H1 (cell line): ENCODE data around the gene NENF. TPM values are rescaled to one million over a fixed set of nuclear protein-coding genes. Genes with fewer than 3 reads are reported as not detected.

ENCODE experiments used
- BACH1 ChIP-seq: IDR thresholded peaks from 2 replicates; pipeline ENCODE4 v1.6.1; 2012; ENCODE audit warnings: low read length, improper control_type of control experiment
- CBX5 ChIP-seq: fragments of 300-800, 300-1000 bp; sonication (generic); IDR thresholded peaks from 2 replicates; pipeline ENCODE4 v1.7.1; 2016; ENCODE audit warnings: antibody characterized with exemption, low read length, low read depth
- GTF2F1 ChIP-seq: IDR thresholded peaks from 2 replicates; pipeline ENCODE4 v1.6.1; 2012; ENCODE audit warnings: low read depth, low read length, improper control_type of control experiment, borderline replicate concordance
- SP2 ChIP-seq: IDR thresholded peaks from 2 replicates; pipeline ENCODE4 v1.6.1; 2012; ENCODE audit warnings: mild to moderate bottlenecking, low read length, inconsistent platforms
- SUZ12 ChIP-seq: fragments of 200-600 bp; sonication (generic); IDR thresholded peaks from 2 replicates; pipeline ENCODE4 v1.6.1; 2012; ENCODE audit warnings: mild to moderate bottlenecking, inconsistent platforms, low read length, moderate library complexity, mixed read lengths
- polyA plus RNA-seq, 7 experiments: library from polyadenylated mRNA; depleted of rRNA in 3 of 7; stranded (reverse) in 5 of 7; unstranded in 2 of 7; fragments of >200 nt in 5 of 7; fragments of 200-250 nt in 2 of 7; gene quantifications; 1 replicate in 5 of 7; 2 replicates in 1 of 7; 4 replicates in 1 of 7; pipeline versions ENCODE4 v1.2.1 to v1.2.3, GENCODE V29; 2011 to 2013; ENCODE audit warnings: missing spikeins in 2 of 7, mixed read lengths in 2 of 7
- total RNA-seq: library from RNA; stranded (reverse); fragmentation: NEBNext Ultra II Directional; extraction: Animal tissue kit (Norgen Biotek cat#: 25700); gene quantifications from 2 replicates; pipeline ENCODE4 v1.2.1, GENCODE V29; 2021
- TF ChIP-seq, protein P1 (sequence below): IDR thresholded peaks from 2 replicates; pipeline ENCODE4 v1.6.1; 2011; ENCODE audit warnings: low read depth, mild to moderate bottlenecking, low read length; ENCODE audit not compliant: insufficient read depth
- TF ChIP-seq, protein P2 (sequence below): IDR thresholded peaks from 2 replicates; pipeline ENCODE4 v1.6.1; 2012; ENCODE audit warnings: low read length, inconsistent platforms

The NENF gene
- total and polyA plus RNA-seq, 2 of the 8 experiments (the other 6 are each of a cell fraction or from before 2014, with no cell fraction given) = 27.0 to 28.0 TPM

DNA sequence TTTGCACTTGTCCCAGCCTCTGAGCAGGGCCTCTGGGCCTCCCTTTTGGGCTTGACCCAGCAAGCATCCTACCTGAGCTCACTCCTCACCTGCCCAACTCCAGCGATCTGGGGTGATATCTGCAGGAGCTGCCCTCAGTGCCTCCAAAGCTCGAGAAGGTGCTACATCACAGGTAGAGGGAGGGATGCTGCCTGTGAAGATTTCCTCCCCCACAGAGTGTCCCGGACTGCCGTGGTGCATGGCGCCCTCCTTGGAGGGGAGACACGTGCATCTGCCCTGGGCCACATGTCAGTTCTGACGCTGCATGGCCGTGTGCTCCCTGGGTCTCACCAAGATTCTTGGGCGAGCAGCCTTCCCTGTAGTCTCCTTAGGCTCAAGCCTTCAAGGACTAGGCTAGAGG is 27.7 kb downstream of the NENF start (continued):
- TF ChIP-seq CBX5 (no peak), BACH1 (no peak), SP2 (no peak), SUZ12 (no peak), GTF2F1 (no peak)
- TF ChIP-seq, protein P1, sequence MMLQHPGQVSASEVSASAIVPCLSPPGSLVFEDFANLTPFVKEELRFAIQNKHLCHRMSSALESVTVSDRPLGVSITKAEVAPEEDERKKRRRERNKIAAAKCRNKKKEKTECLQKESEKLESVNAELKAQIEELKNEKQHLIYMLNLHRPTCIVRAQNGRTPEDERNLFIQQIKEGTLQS = no peak
- TF ChIP-seq, protein P2, sequence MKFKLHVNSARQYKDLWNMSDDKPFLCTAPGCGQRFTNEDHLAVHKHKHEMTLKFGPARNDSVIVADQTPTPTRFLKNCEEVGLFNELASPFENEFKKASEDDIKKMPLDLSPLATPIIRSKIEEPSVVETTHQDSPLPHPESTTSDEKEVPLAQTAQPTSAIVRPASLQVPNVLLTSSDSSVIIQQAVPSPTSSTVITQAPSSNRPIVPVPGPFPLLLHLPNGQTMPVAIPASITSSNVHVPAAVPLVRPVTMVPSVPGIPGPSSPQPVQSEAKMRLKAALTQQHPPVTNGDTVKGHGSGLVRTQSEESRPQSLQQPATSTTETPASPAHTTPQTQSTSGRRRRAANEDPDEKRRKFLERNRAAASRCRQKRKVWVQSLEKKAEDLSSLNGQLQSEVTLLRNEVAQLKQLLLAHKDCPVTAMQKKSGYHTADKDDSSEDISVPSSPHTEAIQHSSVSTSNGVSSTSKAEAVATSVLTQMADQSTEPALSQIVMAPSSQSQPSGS = no peak
